Measurements from ENCODE around the gene ANKS3.

ANKS3 gene

DNA sequence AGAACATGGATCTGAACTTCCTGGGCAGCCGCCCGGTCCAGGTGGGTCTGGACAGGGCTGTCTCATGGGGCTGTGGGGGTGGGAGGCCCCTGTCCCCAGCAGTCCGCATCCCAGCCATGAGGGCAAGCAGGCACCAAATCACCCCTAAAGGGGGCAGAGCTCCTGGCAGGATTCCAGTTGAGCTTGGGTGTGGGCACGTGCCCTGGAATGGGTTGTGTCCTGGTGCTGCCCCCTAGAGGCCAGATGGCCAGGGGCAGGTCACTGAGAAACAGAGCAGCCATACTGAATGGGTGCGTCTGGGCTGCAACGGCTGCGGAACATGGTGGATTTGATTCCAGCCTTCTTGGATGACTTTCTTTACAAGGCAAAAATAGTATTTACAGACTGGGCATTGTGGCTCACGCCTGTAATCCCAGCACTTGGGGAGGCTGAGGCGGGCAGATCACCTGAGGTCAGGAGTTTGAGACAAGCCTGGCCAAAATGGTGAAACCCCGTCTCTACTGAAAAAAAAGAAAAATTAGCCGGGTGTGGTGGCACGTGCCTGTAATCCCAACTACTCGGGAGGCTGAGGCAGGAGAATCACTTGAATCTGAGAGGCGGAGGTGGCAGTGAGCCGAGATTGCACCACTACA is 83.5 kb downstream of the ANKS3 start:
- peak; percentile 71 to 74 for DNase-seq (ENCODE audit: low read depth in 2 of 2)

DNA sequence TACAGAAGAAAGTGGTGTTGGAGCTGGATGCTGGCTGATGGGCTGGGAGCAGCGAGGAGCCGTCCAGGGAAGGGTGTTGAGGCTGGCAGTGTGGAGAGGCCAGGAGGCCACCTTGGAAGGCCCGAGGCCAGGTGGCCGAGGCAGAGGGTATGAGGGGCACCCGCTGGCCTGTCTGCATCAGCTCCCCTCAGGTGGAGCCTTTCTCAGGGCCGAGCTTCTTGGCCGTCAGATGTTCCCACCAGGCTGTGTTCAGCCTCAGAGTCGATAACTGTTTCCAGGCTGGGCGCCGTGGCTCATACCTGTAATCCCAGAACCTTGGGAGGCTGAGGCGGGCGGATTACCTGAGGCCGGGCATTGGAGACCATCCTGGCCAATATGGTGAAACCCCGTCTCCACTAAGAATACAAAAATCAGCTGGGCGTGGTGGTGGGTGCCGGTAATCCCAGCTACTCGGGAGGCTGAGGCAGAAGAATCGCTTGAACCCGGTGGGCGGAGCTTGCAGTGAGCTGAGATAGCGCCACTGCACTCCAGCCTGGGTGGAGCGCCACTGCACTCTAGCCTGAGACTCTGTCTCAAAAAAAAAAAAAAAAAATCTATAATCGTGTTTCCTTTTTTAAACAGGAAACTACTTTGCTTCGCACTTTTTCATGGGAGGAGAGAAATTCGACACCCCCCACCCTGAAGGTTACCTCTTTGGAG is 84.2 kb downstream of the ANKS3 start:
- DNase-seq (ENCODE audit: low read depth in 2 of 2) = no peak

DNA sequence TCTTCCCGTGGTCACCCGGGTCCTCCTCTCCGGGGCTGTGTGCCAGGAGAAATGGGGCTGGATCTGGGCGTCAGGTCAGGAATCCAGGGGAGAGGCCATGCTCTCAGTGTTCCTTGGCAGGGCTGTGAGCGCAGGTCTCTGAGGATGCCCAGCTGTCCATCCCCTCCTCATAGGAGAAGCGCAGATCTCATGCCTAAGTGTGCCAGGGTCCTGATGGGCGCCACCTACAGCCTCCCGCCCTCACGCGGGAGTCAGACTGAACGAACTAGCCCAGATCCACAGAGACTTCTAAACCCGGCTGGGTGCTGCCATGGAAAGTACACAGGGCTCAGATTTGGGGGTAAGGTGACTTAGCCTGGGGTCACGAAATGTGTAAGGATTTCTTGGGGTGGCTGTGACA is 85.2 kb downstream of the ANKS3 start:
- no peak for DNase-seq (ENCODE audit: low read depth in 2 of 2)

DNA sequence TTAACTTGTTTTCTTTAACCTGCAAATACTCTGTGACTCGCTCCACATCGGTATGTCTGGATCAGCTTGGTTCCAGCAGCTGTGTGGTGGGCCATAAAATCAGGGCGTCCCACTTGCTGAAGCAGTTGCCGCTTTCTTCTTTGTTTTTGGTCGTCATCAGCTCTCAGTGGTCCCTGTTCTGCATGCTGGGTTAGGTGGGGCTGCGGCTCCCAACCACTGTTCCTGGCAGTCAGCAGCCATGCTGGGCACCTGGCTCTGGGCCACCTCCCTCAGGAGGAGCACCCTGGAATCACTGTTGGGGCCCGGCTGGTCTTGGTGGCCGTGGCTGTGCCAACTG is 86.5 kb downstream of the ANKS3 start:
- DNase-seq (ENCODE audit: low read depth in 2 of 2) = no peak

DNA sequence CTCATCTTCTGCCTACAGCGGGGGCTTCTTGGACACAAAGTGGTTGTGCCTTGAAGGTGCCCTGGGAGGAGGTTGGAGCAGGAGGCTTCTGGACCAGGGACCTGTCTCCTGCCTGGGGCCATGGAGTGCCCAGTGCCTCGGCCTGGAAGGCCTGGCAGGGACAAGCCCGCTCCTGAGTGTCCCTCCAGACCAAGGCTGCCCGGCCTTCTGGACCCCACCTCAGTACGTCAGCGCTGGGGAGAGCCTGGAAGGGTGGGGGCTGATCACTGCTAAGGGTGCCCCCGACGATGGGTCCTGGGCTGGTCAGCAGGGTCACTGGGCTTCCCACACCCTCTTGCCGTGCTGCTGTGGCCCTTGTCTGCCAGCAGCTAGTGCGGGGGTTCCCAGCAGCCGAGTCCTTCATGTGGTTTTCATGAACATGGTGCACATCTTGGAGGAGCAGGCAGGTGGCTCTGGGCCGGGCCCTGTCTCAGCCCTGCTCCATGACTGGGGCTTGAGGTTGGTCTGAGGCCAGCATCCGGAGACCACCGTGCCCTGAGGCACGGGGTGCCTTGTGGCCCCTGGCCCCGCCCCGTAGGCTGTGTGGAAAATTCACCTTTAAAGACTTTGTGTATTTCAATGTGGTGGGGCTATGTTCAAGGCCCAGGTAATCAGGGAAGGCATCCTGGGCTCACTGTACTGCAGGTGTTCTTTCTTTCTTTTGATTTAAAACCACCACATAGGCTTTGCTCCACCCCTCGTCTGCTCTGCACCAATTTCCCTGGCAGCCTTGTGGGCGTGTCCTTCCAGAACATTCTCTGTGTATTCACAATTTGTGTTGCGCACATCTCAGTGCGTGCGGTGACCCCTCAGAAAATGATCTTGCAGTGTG is 87.1 kb downstream of the ANKS3 start:
- no peak for DNase-seq (ENCODE audit: low read depth in 2 of 2)

Data from stimulated activated CD8-positive, alpha-beta memory T cell treated with anti-CD3 and anti-CD28 coated beads, Interleukin-2, amount 100 ng/mL, for 48 hours (primary cell).